GM12891 (cell line): Measurements from ENCODE around the gene RFX2.

Experiments
- PAX5 ChIP-seq: IDR thresholded peaks from 2 replicates; pipeline ENCODE4 v1.6.1; 2011; ENCODE audit warnings: low read length, moderate library complexity, mild to moderate bottlenecking; ENCODE audit not compliant: insufficient read depth, severe bottlenecking
- POLR2A ChIP-seq: IDR thresholded peaks from 2 replicates; pipeline ENCODE4 v1.6.1; 2011; ENCODE audit warnings: low read depth, low read length, control low read depth
- POLR2AphosphoS5 ChIP-seq: IDR thresholded peaks from 2 replicates; pipeline ENCODE4 v1.6.1; 2011; ENCODE audit warnings: low read depth, low read length, control low read depth
- POU2F2 ChIP-seq: IDR thresholded peaks from 2 replicates; pipeline ENCODE4 v1.6.1; 2011; ENCODE audit warnings: low read depth, mild to moderate bottlenecking, control low read depth, low read length, moderate library complexity
- SPI1 ChIP-seq: IDR thresholded peaks from 2 replicates; pipeline ENCODE4 v1.6.1; 2011; ENCODE audit warnings: low read depth, low read length, control low read depth
- TAF1 ChIP-seq: IDR thresholded peaks from 2 replicates; pipeline ENCODE4 v1.6.1; 2011; ENCODE audit warnings: low read depth, low read length, control low read depth

DNA sequence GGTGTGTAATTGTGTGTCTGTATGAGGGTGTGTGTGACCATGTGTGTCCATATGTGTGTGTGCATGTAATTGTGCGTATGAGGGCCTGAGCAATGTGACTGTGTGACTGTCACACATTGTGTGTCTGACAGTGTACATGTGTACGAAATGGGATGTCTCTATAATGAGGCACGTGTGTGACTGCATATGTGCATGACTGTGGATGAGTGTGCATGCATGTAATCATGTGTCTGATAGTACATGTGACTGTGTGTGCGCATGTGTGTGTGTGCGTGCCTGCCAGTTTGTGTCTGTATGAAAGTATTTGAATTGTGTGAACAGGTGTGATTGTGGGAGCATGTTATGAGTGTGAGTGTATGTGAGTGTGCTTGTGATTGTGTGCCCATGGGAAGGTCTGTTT, 22.9 kb upstream of the RFX2 start:
- TF ChIP-seq POLR2AphosphoS5, result no peak
- no peak for TF ChIP-seq POLR2A
- TF ChIP-seq TAF1, result no peak
- TF ChIP-seq SPI1, result no peak
- TF ChIP-seq POU2F2, result no peak
- TF ChIP-seq PAX5, result no peak
